ENCODE results near the gene UPF2. TPM values are rescaled to one million over a fixed set of nuclear protein-coding genes. Genes with fewer than 3 reads are reported as not detected.

UPF2 gene
- total and polyA plus RNA-seq, 4 donors: 6.6 to 19.6 (median 16.4) TPM

DNA sequence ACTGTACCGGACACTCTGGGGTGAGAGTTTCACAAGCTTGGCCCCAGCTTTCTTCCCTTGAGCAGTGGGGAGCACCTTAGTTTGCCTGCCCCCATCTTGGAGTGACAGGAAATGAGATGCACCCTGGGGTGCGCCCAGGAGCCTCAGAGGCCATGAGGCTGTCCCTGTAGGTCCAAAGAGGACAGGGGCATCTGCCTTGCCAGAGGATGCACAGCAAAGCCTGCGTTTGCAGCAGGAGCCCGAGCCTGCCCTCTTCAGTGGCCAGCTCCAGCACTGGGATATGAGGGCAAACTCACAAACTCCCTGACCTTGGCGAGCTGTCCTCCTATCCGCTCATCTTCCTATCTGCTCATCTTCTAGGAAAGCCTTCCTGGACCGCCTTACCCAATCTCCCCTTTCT, 140.0 kb downstream of the UPF2 start (continued):
- TF ChIP-seq FOXA1 (IDR thresholded peaks at IDR 0.05): no peak
- no peak for TF ChIP-seq YY1 (IDR thresholded peaks at IDR 0.05)

DNA sequence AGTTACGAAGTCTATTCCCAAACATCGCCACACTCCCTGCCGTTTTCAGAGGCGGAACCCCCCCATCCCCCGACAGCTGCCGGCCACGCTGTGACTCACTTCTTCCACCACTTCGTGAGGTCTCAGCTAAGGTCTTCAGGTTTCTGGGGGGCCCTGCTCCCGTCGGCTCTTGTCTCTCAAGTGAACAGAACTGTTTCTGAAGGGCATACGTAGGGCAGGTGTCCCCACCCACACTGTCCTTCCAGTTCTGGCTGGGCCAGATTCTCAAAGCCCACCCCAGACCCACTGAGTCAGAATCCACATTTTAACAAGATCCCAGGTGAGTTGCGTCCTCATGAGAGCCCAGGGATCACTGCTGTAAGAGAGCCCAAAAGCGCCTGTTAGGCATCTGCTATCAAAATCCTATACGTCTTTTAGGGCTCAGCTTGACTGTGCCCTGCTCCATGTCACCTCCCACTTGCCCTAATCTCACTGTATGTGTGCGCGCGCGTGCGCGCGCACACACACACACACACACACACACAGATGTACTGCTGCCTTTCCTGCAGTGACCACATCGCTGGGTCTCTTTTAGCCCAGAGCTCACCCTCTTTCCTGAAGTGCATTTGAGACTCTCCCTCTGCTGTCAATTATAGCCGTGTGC, 140.7 kb downstream of the UPF2 start:
- DNase-seq (ENCODE audit: low spot score): no peak
- Histone ChIP-seq H3K36me3 (ENCODE audit: control insufficient read depth in 4 of 4, insufficient read depth in 3 of 4, low read depth in 1 of 4, low read length in 3 of 4) (no peaks in the 10 kb centered on the region), H3K27ac (ENCODE audit: low read depth in 1 of 2, low read length in 2 of 2) (peak overlapping the region; percentile 33 to 61), H3K9me3 (ENCODE audit: control insufficient read depth in 4 of 4, low read length in 3 of 4) (no peaks in the 10 kb centered on the region), H3K9ac (ENCODE audit: low read depth in 1 of 2, low read length in 2 of 2) (no peak overlapping the region), H3K27me3 (ENCODE audit: control insufficient read depth in 4 of 4, insufficient read depth in 4 of 4, low read length in 3 of 4) (no peaks in the 10 kb centered on the region), H3K4me3 (ENCODE audit: low read depth in 1 of 3, low read length in 3 of 3) (no peak overlapping the region), H3K4me1 (ENCODE audit: control insufficient read depth in 4 of 4, insufficient read depth in 4 of 4, low read length in 3 of 4) (peaks cover 5 to 17% (median 16%) of the 10 kb centered on the region in 4 donors)
- WGBS: 83% methylated on average over 23 of the region's 23 CpGs
- TF ChIP-seq, protein P1, sequence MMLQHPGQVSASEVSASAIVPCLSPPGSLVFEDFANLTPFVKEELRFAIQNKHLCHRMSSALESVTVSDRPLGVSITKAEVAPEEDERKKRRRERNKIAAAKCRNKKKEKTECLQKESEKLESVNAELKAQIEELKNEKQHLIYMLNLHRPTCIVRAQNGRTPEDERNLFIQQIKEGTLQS (IDR thresholded peaks at IDR 0.05): peak; percentile 10
- TF ChIP-seq JUND (IDR thresholded peaks at IDR 0.05): peak; percentile 37 to 86
- no peak for TF ChIP-seq RAD21 (IDR thresholded peaks at IDR 0.05)

DNA sequence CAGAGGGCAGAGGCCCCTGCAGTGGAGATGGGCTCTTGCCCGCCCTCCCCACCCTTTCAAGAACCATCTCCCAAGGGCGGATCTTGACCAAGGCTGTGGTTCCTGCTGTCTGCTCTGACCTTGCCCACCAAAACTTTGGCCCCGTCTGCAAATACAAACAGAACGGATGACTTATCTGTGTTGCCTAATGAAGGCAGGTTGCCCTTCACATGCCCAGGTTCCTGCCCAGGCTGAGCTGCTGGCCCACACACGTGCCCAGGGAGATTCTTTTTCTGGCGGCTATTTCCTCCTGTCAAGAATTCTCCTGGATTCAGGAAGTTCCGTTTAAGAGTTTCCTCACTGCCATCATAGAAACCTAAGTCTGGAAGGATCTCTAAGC, 141.2 kb downstream of the UPF2 start:
- Histone ChIP-seq H3K27me3 (ENCODE audit: control insufficient read depth in 4 of 4, insufficient read depth in 4 of 4, low read length in 3 of 4) (no peaks in the 10 kb centered on the region), H3K9ac (ENCODE audit: low read depth in 1 of 2, low read length in 2 of 2) (no peak overlapping the region), H3K9me3 (ENCODE audit: control insufficient read depth in 4 of 4, low read length in 3 of 4) (no peaks in the 10 kb centered on the region), H3K4me1 (ENCODE audit: control insufficient read depth in 4 of 4, insufficient read depth in 4 of 4, low read length in 3 of 4) (peaks cover 5 to 17% (median 16%) of the 10 kb centered on the region in 4 donors), H3K4me3 (ENCODE audit: low read depth in 1 of 3, low read length in 3 of 3) (no peak overlapping the region), H3K36me3 (ENCODE audit: control insufficient read depth in 4 of 4, insufficient read depth in 3 of 4, low read depth in 1 of 4, low read length in 3 of 4) (no peaks in the 10 kb centered on the region), H3K27ac (ENCODE audit: low read depth in 1 of 2, low read length in 2 of 2) (peak overlapping the region; percentile 33 to 61)
- WGBS: 40% methylated on average over 7 of the region's 7 CpGs
- DNase-seq (ENCODE audit: low spot score): no peak
- TF ChIP-seq, protein P2, sequence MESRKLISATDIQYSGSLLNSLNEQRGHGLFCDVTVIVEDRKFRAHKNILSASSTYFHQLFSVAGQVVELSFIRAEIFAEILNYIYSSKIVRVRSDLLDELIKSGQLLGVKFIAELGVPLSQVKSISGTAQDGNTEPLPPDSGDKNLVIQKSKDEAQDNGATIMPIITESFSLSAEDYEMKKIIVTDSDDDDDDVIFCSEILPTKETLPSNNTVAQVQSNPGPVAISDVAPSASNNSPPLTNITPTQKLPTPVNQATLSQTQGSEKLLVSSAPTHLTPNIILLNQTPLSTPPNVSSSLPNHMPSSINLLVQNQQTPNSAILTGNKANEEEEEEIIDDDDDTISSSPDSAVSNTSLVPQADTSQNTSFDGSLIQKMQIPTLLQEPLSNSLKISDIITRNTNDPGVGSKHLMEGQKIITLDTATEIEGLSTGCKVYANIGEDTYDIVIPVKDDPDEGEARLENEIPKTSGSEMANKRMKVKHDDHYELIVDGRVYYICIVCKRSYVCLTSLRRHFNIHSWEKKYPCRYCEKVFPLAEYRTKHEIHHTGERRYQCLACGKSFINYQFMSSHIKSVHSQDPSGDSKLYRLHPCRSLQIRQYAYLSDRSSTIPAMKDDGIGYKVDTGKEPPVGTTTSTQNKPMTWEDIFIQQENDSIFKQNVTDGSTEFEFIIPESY (IDR thresholded peaks at IDR 0.05): peak; percentile 80
- TF ChIP-seq RAD21 (IDR thresholded peaks at IDR 0.05) (peak; percentile 46 to 52), SP1 (IDR thresholded peaks at IDR 0.05) (peak; percentile 69), TAF1 (conservative IDR thresholded peaks at IDR 0.05) (no peak), HNF4G (IDR thresholded peaks at IDR 0.05) (no peak), YY1 (IDR thresholded peaks at IDR 0.05) (peak; percentile 79), FOXA2 (IDR thresholded peaks at IDR 0.05) (peak; percentile 76), JUND (IDR thresholded peaks at IDR 0.05) (peak in 1 of 2 donors; percentile 91), EGR1 (IDR thresholded peaks at IDR 0.05; ENCODE audit: low read depth in 2 of 2) (peak in 1 of 2 donors; percentile 24), GABPA (IDR thresholded peaks at IDR 0.05 in 1 of 2, conservative IDR thresholded peaks at IDR 0.05 in 1 of 2) (peak in 1 of 2 donors; percentile 46), HNF4A (conservative IDR thresholded peaks at IDR 0.05) (peak; percentile 75 to 94), FOXA1 (IDR thresholded peaks at IDR 0.05) (peak; percentile 80), NR2F2 (IDR thresholded peaks at IDR 0.05) (no peak), RXRA (IDR thresholded peaks at IDR 0.05) (peak; percentile 71 to 96)
- TF ChIP-seq, protein P3, sequence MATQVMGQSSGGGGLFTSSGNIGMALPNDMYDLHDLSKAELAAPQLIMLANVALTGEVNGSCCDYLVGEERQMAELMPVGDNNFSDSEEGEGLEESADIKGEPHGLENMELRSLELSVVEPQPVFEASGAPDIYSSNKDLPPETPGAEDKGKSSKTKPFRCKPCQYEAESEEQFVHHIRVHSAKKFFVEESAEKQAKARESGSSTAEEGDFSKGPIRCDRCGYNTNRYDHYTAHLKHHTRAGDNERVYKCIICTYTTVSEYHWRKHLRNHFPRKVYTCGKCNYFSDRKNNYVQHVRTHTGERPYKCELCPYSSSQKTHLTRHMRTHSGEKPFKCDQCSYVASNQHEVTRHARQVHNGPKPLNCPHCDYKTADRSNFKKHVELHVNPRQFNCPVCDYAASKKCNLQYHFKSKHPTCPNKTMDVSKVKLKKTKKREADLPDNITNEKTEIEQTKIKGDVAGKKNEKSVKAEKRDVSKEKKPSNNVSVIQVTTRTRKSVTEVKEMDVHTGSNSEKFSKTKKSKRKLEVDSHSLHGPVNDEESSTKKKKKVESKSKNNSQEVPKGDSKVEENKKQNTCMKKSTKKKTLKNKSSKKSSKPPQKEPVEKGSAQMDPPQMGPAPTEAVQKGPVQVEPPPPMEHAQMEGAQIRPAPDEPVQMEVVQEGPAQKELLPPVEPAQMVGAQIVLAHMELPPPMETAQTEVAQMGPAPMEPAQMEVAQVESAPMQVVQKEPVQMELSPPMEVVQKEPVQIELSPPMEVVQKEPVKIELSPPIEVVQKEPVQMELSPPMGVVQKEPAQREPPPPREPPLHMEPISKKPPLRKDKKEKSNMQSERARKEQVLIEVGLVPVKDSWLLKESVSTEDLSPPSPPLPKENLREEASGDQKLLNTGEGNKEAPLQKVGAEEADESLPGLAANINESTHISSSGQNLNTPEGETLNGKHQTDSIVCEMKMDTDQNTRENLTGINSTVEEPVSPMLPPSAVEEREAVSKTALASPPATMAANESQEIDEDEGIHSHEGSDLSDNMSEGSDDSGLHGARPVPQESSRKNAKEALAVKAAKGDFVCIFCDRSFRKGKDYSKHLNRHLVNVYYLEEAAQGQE (IDR thresholded peaks at IDR 0.05): peak; percentile 77
- TF ChIP-seq, protein P4, sequence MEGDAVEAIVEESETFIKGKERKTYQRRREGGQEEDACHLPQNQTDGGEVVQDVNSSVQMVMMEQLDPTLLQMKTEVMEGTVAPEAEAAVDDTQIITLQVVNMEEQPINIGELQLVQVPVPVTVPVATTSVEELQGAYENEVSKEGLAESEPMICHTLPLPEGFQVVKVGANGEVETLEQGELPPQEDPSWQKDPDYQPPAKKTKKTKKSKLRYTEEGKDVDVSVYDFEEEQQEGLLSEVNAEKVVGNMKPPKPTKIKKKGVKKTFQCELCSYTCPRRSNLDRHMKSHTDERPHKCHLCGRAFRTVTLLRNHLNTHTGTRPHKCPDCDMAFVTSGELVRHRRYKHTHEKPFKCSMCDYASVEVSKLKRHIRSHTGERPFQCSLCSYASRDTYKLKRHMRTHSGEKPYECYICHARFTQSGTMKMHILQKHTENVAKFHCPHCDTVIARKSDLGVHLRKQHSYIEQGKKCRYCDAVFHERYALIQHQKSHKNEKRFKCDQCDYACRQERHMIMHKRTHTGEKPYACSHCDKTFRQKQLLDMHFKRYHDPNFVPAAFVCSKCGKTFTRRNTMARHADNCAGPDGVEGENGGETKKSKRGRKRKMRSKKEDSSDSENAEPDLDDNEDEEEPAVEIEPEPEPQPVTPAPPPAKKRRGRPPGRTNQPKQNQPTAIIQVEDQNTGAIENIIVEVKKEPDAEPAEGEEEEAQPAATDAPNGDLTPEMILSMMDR (IDR thresholded peaks at IDR 0.05; ENCODE audit: low read depth, low read length, missing input control): no peak
- TF ChIP-seq, protein P5, sequence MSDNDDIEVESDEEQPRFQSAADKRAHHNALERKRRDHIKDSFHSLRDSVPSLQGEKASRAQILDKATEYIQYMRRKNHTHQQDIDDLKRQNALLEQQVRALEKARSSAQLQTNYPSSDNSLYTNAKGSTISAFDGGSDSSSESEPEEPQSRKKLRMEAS (IDR thresholded peaks at IDR 0.05): peak; percentile 90
- TF ChIP-seq, protein P1 (IDR thresholded peaks at IDR 0.05): peak; percentile 75
